Endothelial cell of umbilical vein (primary cell): ENCODE measurements around the gene CCL14. TPM values are rescaled to one million over a fixed set of nuclear protein-coding genes. Genes with fewer than 3 reads are reported as not detected.
"Not testable (repeated sequence)": the region's sequence is repeated elsewhere in the genome, so short reads cannot be mapped to it uniquely, and the experiment has no call there.

ENCODE experiments used
- BruUV-seq: library from RNA; stranded (reverse); fragments of 400-500 nt; replicated peaks from 2 replicates; lab custom pipeline; 2021; lab: Mats Ljungman, UMichigan
- CTCF ChIA-PET: fragments of 300-600, 350-600 bp; sonication (Branson Sonifier 250); formaldehyde crosslinking; loops from one replicate; lab custom pipeline; 2021; ENCODE audit warnings: antibody characterized with exemption, inconsistent platforms; lab: Charles Lee
- POLR2A ChIA-PET: fragments of 300-600, 350-600 bp; sonication (Branson Sonifier 250); formaldehyde crosslinking; loops from one replicate; lab custom pipeline; 2021; ENCODE audit warnings: antibody characterized with exemption, inconsistent platforms; lab: Charles Lee
- DNase-seq: peaks from one replicate; pipeline ENCODE4 v3.0.0-alpha.2; 2011; ENCODE audit warnings: low read depth, low spot score
- FAIRE-seq: peaks from 2 replicates; lab custom pipeline; 2011; peaks lifted over from hg19 to GRCh38; lab: Jason Lieb, UNC
- H2AFZ ChIP-seq: 2 replicates; pipeline ENCODE4 v1.6.0; 2012; ENCODE audit warnings: low read depth, low read length, control low read depth, inconsistent platforms
- H3K27ac ChIP-seq: 2 replicates; pipeline ENCODE4 v1.5.1; 2011; ENCODE audit warnings: low read depth, mild to moderate bottlenecking, control low read depth, low read length, moderate library complexity; ENCODE audit not compliant: insufficient read depth
- H3K27me3 ChIP-seq, 2 experiments: 2 replicates each; pipeline versions ENCODE4 v1.6.0 to v1.6.1; 2011; ENCODE audit warnings: low read length in 2 of 2, mixed read lengths in 1 of 2; ENCODE audit not compliant: control insufficient read depth in 2 of 2, insufficient read depth in 2 of 2
- H3K36me3 ChIP-seq, 2 experiments: 2 replicates in 1 of 2; 3 replicates in 1 of 2; pipeline ENCODE4 v1.5.1; 2011; ENCODE audit warnings: low read length in 2 of 2, mild to moderate bottlenecking in 1 of 2, moderate library complexity in 1 of 2; ENCODE audit not compliant: control insufficient read depth in 2 of 2, insufficient read depth in 2 of 2; ENCODE audit errors: extremely low read depth in 1 of 2
- H3K4me1 ChIP-seq: 3 replicates; pipeline ENCODE4 v1.5.1; 2011; ENCODE audit warnings: mild to moderate bottlenecking, low read length; ENCODE audit not compliant: control insufficient read depth, insufficient read depth; ENCODE audit errors: extremely low read depth
- H3K4me2 ChIP-seq: 2 replicates; pipeline ENCODE4 v1.6.1; 2011; ENCODE audit warnings: low read length, control low read depth, mixed read lengths; ENCODE audit not compliant: insufficient read depth
- H3K4me3 ChIP-seq, 3 experiments: fragments of 200-600 bp in 1 of 3; sonication (generic), shearing (Covaris generic) in 1 of 3; replicated peaks in 1 of 3; 2 replicates each; pipeline ENCODE4 v1.5.1; 2011 to 2016; ENCODE audit warnings: control low read depth in 3 of 3, low read length in 3 of 3, mild to moderate bottlenecking in 2 of 3, inconsistent platforms in 1 of 3, low read depth in 1 of 3, moderate library complexity in 1 of 3; ENCODE audit not compliant: insufficient read depth in 1 of 3
- H3K79me2 ChIP-seq: 2 replicates; pipeline ENCODE4 v1.6.0; 2012; ENCODE audit warnings: low read length, inconsistent platforms; ENCODE audit not compliant: control insufficient read depth, insufficient read depth
- H3K9ac ChIP-seq: replicated peaks from 2 replicates; pipeline ENCODE3; 2011; ENCODE audit warnings: low read length, control low read depth; ENCODE audit not compliant: insufficient read depth; ENCODE audit errors: extremely low read depth
- H3K9me1 ChIP-seq: replicated peaks from 3 replicates; pipeline ENCODE4 v1.6.0; 2011; ENCODE audit warnings: mild to moderate bottlenecking, low read length; ENCODE audit not compliant: control insufficient read depth, insufficient read depth; ENCODE audit errors: extremely low read depth
- H3K9me3 ChIP-seq: replicated peaks from 2 replicates; pipeline ENCODE4 v1.5.1; 2012; ENCODE audit warnings: low read length, inconsistent platforms; ENCODE audit not compliant: control insufficient read depth, insufficient read depth
- H4K20me1 ChIP-seq: replicated peaks from 2 replicates; pipeline ENCODE3; 2011; ENCODE audit warnings: mild to moderate bottlenecking, low read length; ENCODE audit not compliant: control insufficient read depth, insufficient read depth; ENCODE audit errors: extremely low read depth
- EZH2 ChIP-seq: IDR thresholded peaks from 2 replicates; pipeline ENCODE4 v1.6.1; 2012; ENCODE audit warnings: borderline replicate concordance, low read depth, mild to moderate bottlenecking, moderate library complexity, low read length, inconsistent platforms; ENCODE audit not compliant: severe bottlenecking
- FOS ChIP-seq: IDR thresholded peaks from 2 replicates; pipeline ENCODE4 v1.6.1; 2011; ENCODE audit warnings: mild to moderate bottlenecking, low read length, moderate library complexity, borderline replicate concordance; ENCODE audit not compliant: insufficient read depth
- GATA2 ChIP-seq: IDR thresholded peaks from 2 replicates; pipeline ENCODE4 v1.7.0; 2011; ENCODE audit warnings: low read depth, mild to moderate bottlenecking, moderate library complexity, mixed read lengths, low read length; ENCODE audit not compliant: insufficient read length, insufficient read depth
- JUN ChIP-seq: IDR thresholded peaks from 2 replicates; pipeline ENCODE4 v1.6.1; 2011; ENCODE audit warnings: borderline replicate concordance, low read depth; ENCODE audit not compliant: insufficient read length, insufficient read depth
- MYC ChIP-seq: IDR thresholded peaks from one replicate; pipeline ENCODE4 v1.6.1; 2011; ENCODE audit warnings: mild to moderate bottlenecking, low read depth, low read length
- POLR2A ChIP-seq: IDR thresholded peaks from 2 replicates; pipeline ENCODE4 v1.6.1; 2012; ENCODE audit warnings: low read depth, mild to moderate bottlenecking, control low read depth, low read length
- POLR2AphosphoS5 ChIP-seq: IDR thresholded peaks from 2 replicates; pipeline ENCODE4 v1.6.1; 2012; ENCODE audit warnings: low read depth, mild to moderate bottlenecking, control low read depth, low read length, moderate library complexity; ENCODE audit not compliant: insufficient read depth
- dilution Hi-C: fragments of 300-500 bp; cut with MboI; formaldehyde crosslinking; loops from one replicate; pipeline ENCODE4 v1.15.0; 2019; ENCODE audit warnings: low sequenced_read_pairs; ENCODE audit not compliant: extremely low pct_ligation_motif_present
- intact Hi-C: fragments of 100-400 bp; cut with micrococcal nuclease; formaldehyde crosslinking; loops from one replicate; pipeline ENCODE4 v1.10.0; 2022
- polyA plus RNA-seq, 4 experiments: library from polyadenylated mRNA; depleted of rRNA in 3 of 4; stranded (reverse) in 3 of 4; unstranded in 1 of 4; fragments of >200 nt; gene quantifications; 2 replicates each; pipeline versions ENCODE4 v1.2.1 to v1.2.3, GENCODE V29; 2011 to 2012; ENCODE audit warnings: missing spikeins in 1 of 4
- total RNA-seq: library from RNA; stranded (reverse); gene quantifications from 2 replicates; pipeline ENCODE4 v1.2.3, GENCODE V29; 2021
- TF ChIP-seq, protein P1 (sequence below), 2 donors: IDR thresholded peaks; 1 replicate in 1 of 2; 2 replicates in 1 of 2; pipeline ENCODE4 v1.5.1; 2011; ENCODE audit warnings: low read length in 2 of 2, mild to moderate bottlenecking in 2 of 2, moderate library complexity in 2 of 2, control low read depth in 1 of 2, inconsistent platforms in 1 of 2, low read depth in 1 of 2; ENCODE audit not compliant: insufficient read depth in 1 of 2; ENCODE audit errors: extremely low read depth in 1 of 2
- TF ChIP-seq, protein P2 (sequence below): IDR thresholded peaks from 2 replicates; pipeline ENCODE4 v1.6.1; 2011; ENCODE audit not compliant: insufficient read depth, insufficient read length

Gene CCL14
- total and polyA plus RNA-seq, 2 donors (not counting 3 experiments of a cell fraction or from before 2014, with no cell fraction given): 21.3 to 25.8 TPM

DNA sequence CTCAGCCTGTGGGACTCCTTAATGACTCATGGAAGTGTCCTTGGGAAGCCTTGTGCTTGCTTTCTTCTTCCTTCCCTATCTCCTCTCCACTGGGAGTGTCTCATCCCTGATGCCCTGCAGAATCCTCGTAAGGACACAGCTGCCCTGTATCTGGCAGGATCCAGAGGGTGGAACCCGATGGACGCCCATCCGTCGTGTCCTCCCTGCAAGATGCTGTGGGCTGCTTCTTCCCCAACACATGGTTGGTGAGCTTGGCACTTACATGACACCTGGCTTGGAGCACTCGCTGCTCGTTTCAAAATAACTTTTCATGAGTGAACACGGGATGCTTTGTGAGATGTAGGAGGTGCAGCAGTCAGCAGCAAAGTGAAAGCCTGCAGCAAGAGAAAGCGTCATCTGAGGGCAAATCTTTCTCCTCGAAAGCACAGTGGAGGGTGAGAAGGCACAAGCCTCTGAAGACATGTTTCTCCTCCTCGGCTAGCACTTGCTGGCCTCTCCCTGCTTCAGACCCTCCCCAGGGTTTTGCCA lies 11.6 kb upstream of the CCL14 start:
- dilution Hi-C loops (no loop called here), intact Hi-C loops (no loop called here)
- H3K4me3 ChIP-seq: no peak overlapping the region
- H3K9me1 ChIP-seq: no peaks in the 10 kb centered on the region
- FAIRE-seq: no peak
- no peaks in the 10 kb centered on the region for H3K4me1 ChIP-seq
- no peak overlapping the region for H3K4me2 ChIP-seq
- no peak overlapping the region for H3K9ac ChIP-seq
- no peaks in the 10 kb centered on the region for H3K79me2 ChIP-seq
- peaks cover 0 to 2% of the 10 kb centered on the region in 2 experiments for H3K27me3 ChIP-seq
- H3K36me3 ChIP-seq: no peaks in the 10 kb centered on the region
- no peaks in the 10 kb centered on the region for H4K20me1 ChIP-seq
- no peak for DNase-seq
- TF ChIP-seq POLR2A (no peak), EZH2 (no peak), GATA2 (no peak), POLR2AphosphoS5 (no peak), MYC (no peak), FOS (no peak), JUN (no peak)
- TF ChIP-seq, protein P1, sequence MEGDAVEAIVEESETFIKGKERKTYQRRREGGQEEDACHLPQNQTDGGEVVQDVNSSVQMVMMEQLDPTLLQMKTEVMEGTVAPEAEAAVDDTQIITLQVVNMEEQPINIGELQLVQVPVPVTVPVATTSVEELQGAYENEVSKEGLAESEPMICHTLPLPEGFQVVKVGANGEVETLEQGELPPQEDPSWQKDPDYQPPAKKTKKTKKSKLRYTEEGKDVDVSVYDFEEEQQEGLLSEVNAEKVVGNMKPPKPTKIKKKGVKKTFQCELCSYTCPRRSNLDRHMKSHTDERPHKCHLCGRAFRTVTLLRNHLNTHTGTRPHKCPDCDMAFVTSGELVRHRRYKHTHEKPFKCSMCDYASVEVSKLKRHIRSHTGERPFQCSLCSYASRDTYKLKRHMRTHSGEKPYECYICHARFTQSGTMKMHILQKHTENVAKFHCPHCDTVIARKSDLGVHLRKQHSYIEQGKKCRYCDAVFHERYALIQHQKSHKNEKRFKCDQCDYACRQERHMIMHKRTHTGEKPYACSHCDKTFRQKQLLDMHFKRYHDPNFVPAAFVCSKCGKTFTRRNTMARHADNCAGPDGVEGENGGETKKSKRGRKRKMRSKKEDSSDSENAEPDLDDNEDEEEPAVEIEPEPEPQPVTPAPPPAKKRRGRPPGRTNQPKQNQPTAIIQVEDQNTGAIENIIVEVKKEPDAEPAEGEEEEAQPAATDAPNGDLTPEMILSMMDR (IDR thresholded peaks at IDR 0.05; ENCODE audit: extremely low read depth in 1 of 2, insufficient read depth in 1 of 2, low read depth in 1 of 2, low read length in 2 of 2): no peak
- TF ChIP-seq, protein P2, sequence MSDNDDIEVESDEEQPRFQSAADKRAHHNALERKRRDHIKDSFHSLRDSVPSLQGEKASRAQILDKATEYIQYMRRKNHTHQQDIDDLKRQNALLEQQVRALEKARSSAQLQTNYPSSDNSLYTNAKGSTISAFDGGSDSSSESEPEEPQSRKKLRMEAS: no peak
- ChIA-PET CTCF (interaction anchor here (0.8 to 1.7 kb wide), 3 partner anchors 11 to 29 kb away, joined by 3 read pairs; no protein-coding TSS in a partner anchor), POLR2A (no interaction called here)
- no peak overlapping the region for H3K27ac ChIP-seq
- H3K9me3 ChIP-seq: no peaks in the 10 kb centered on the region
- no TSS peak for BruUV-seq
- H2AFZ ChIP-seq: peak overlapping the region; percentile 45

DNA sequence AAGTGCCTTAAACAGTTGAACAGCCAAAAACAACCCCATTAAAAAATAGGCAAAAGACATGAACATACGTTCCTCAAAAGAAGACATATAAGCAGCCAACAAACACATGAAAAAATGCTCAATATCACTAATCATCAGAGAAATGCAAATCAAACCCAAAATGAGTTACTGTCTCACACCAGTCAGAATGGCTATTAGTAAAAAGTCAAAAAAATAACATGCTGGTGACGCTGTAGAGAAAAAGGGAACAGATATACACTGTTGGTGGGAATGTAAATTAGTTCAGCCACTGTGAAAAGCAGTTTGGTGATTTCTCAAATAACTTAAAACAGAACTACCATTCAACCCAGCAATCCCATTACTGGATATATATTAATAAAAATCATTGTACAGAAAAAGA lies 8.8 kb upstream of the CCL14 start:
- H3K9ac ChIP-seq, H3K9me1 ChIP-seq, H3K4me2 ChIP-seq, intact Hi-C loops, H3K4me3 ChIP-seq, H2AFZ ChIP-seq, H4K20me1 ChIP-seq, BruUV-seq, dilution Hi-C loops, DNase-seq, CTCF ChIA-PET, H3K4me1 ChIP-seq, H3K36me3 ChIP-seq, H3K79me2 ChIP-seq, FAIRE-seq, H3K27ac ChIP-seq, H3K9me3 ChIP-seq, POLR2A ChIA-PET, H3K27me3 ChIP-seq: not testable (repeated sequence)
